Activated CD4-positive, alpha-beta T cell treated with anti-CD3 and anti-CD28 coated beads, Interleukin-2, Interleukin-4, amounts not matched to agents 100 ng/mL and 50 ng/mL, durations not matched to agents 16 hours and 8 hours (primary cell): Measurements from ENCODE around the gene LMBRD2.

ENCODE experiments used
- DNase-seq: peaks from one replicate; pipeline ENCODE4 v3.0.0-alpha.2; 2020; ENCODE audit warnings: low spot score

The LMBRD2 gene

GRCh38 chr5:36105819-36106218, 45.9 kb downstream of the LMBRD2 start:
- no peak for DNase-seq

- no peak for DNase-seq
Observed at GRCh38 chr5:36099748-36100147, 51.9 kb downstream of the LMBRD2 start.

GRCh38 chr5:36096486-36096885, 55.2 kb downstream of the LMBRD2 start:
- DNase-seq = no peak

DNA sequence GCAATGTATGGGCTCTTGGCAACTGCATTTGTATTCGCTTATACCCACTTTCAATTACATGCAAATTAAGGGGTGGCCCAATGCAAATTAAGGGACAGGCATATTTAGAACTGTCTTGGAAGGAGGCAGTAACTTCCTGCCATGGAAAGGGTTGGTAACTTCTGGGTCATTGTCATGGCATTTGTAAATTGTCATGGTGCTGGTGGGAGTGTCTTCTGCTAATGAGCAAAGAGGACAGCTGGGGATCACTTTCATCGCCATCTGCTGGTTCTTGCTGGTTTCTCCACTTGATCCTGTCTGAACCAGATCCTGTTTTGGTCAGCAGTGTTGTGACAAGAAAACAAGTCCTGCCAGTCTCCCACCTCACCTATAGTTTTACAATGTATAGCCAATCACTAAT, 61.7 kb downstream of the LMBRD2 start:
- peak; percentile 32 for DNase-seq

DNA sequence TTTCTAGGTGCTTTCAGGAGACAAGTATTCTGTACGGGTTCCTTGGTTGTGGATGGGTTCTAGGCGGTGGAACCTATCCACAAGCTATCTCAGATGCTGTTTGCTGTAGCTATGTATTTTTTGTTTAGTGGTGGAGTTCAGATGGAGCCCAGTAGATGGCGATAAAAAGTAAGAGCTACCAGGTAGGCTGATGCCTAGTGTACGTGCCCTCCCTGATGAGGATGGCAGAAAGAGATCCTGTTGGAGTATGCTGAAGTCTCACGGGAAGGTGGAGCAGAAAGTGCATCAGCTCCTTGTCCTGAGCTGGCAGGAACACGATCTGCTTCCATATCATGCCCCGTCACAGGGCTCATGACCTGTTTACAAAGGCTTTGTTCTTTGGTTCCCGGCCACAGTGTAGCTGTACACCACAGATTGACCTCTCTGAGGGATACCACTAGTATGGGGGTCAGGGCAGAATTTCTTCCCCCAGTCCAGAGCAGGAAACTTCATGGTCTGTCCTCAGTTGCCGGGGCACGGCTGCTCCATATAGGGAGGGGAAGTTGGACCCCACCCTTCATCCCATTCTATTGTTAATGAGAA, 72.4 kb downstream of the LMBRD2 start:
- DNase-seq = peak; percentile 42

DNA sequence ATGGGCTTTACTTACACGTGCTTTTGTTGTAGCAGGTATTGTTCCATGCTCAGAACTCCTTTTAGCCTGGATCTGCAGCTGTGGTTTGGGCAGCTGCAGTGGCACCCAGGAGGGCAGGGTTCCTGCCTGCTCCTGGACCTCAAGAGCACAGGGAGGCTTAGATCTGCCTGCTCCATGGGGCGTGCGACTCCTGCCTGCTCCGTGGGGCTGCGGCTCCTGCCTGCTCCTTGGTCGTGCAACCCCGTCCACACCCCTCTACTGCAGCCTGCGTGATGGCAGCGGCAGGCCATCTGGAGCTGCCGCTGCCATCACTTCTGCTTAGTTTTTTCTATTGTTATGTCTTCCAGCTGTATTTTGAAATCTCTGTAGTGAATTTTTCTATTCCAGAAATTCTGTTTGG, 73.3 kb downstream of the LMBRD2 start:
- DNase-seq = no peak

DNA sequence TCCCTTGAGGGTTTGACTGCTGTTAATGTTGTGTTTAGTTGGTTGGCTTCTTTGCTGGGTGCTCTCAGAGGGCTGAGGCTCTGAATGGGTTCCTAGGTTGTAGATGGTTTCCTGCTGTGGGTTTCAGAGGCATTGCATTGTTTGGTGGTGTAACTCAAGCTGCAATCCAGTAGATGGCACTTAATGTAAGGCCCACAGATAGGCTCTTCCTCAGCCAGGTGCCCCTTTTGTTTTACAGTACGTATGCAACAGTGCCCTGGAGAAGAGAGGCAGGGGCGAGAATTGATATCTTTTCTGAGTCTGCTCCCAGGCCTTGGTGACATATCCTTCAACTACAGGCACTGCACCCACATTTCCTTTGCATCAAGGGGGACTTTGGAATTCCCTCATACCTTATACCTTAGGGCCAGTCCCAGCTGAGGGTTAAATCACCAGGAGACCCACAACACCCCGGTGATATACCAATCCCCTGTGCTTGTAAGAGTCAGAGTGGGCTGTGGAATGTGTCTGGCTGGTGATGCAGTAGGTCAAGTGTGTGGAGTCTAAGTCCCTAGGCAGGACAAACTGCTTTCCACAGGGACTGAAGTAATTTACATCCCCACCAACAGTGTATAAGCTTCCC, 78.0 kb downstream of the LMBRD2 start:
- DNase-seq = peak; percentile 10

- no peak for DNase-seq
Observed at GRCh38 chr5:36070687-36071571, 80.8 kb downstream of the LMBRD2 start.

DNA sequence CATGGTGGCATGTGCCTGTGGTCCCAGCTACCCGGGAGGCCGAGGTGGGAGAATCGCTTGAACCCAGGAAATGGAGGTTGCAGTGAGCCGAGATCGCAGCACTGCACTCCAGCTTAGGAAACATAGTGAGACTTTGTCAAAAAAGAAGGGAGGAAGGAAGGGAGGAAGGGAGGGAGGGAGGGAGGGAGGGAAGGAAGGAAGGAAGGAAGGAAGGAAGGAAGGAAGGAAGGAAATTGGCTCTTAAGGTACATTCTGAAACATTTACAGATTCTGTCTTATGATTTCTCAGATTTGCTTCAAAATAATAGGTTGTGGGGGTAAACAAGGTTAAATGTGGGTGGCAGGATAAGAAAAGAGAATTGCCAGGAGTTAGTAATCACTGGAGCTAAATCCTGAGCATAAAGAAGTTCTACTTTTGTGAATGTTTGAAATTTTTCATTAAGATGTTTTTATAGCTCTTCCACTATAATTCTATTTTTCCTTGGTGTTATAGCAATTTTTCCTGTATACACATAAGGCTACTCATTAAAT, 82.9 kb downstream of the LMBRD2 start:
- no peak for DNase-seq

- DNase-seq = no peak
Observed at GRCh38 chr5:36066540-36067210, 85.0 kb downstream of the LMBRD2 start, which contains the start of gene UGT3A2. Gene UGT3A2 (minus strand): TSS chr5:36066882. CDS start chr5:36066789, 93 bp downstream.

DNA sequence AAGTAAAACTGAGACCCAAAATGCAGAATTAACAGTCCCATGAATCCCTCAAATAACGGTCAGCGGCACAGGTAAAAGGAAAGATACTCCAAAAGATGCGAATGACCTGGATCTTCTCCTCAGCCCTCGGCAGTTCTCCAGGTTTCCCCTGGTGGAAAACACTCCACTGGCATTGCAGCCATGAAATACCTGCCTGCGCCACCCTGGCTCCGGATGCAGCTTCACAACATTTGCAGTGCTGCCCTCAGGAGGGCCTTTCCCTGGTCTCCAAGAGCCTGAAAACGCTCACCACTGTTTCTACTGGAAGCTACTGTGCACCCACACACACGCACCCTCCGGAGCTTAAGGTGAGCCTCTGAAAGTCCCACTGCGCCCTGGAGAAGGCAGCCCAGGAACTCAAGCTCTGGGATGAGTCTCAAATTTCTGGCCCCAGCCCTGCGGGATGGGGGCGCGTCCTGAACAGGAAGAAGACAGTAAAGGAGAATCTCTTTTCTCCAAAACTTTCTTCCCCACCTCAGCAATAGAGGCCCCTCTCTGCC, 85.6 kb downstream of the LMBRD2 start:
- DNase-seq = no peak

- peak; percentile 17 for DNase-seq
Observed at GRCh38 chr5:36060420-36060887, 91.2 kb downstream of the LMBRD2 start.

GRCh38 chr5:36059571-36060419, 91.9 kb downstream of the LMBRD2 start:
- no peak for DNase-seq

GRCh38 chr5:36058776-36059175, 92.9 kb downstream of the LMBRD2 start:
- DNase-seq = no peak

- DNase-seq = no peak
Observed at GRCh38 chr5:36057386-36057785, 94.3 kb downstream of the LMBRD2 start.

- no peak for DNase-seq
Observed at GRCh38 chr5:36056422-36056821, 95.3 kb downstream of the LMBRD2 start.

DNA sequence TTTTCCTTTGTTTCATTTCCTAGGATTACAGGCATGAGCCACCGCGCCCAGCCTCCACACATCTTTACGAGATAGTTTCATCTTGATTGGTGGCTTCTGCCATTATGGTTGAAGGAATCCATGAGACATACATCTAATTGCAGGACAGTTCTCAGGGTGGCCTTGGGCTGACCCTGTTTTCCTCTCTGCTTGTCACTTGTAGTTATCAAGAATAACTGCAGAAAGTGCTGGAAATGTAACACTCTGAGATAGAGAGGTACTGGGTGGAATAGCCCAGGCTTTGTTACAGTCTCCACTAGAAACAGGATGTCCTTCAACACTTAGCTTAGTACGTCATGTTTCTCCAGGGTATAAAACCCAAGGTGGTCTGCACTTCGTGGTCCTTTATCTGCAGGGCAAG, 95.7 kb downstream of the LMBRD2 start:
- DNase-seq = no peak

- DNase-seq = no peak
Observed at GRCh38 chr5:36054647-36055046, 97.0 kb downstream of the LMBRD2 start.

GRCh38 chr5:36052538-36052937, 99.1 kb downstream of the LMBRD2 start:
- DNase-seq = no peak

- no peak for DNase-seq
Observed at GRCh38 chr5:36049949-36050348, 101.7 kb downstream of the LMBRD2 start.
